NB4 (cell line): ENCODE measurements around the gene DPP4.

Source experiments
- DNase-seq: peaks from one replicate; pipeline ENCODE4 v3.0.0; 2010; ENCODE audit warnings: low read depth
- H3K4me3 ChIP-seq: one replicate; pipeline ENCODE4 v1.5.1; 2011; ENCODE audit warnings: mild to moderate bottlenecking, low read depth, low read length, moderate library complexity
- MYC ChIP-seq: IDR thresholded peaks from 2 replicates; pipeline ENCODE4 v1.6.1; 2011; ENCODE audit warnings: low read depth, low read length
- POLR2A ChIP-seq: IDR thresholded peaks from 2 replicates; pipeline ENCODE4 v1.6.1; 2011; ENCODE audit warnings: mild to moderate bottlenecking; ENCODE audit not compliant: insufficient read length; ENCODE audit errors: extremely low read depth
- TF ChIP-seq, protein P1 (sequence below): IDR thresholded peaks from one replicate; pipeline ENCODE4 v1.5.1; 2012; ENCODE audit warnings: low read depth, low read length
- TF ChIP-seq, protein P2 (sequence below): IDR thresholded peaks from 2 replicates; pipeline ENCODE4 v1.6.1; 2011; ENCODE audit warnings: low read depth, low read length

DPP4 gene

DNA sequence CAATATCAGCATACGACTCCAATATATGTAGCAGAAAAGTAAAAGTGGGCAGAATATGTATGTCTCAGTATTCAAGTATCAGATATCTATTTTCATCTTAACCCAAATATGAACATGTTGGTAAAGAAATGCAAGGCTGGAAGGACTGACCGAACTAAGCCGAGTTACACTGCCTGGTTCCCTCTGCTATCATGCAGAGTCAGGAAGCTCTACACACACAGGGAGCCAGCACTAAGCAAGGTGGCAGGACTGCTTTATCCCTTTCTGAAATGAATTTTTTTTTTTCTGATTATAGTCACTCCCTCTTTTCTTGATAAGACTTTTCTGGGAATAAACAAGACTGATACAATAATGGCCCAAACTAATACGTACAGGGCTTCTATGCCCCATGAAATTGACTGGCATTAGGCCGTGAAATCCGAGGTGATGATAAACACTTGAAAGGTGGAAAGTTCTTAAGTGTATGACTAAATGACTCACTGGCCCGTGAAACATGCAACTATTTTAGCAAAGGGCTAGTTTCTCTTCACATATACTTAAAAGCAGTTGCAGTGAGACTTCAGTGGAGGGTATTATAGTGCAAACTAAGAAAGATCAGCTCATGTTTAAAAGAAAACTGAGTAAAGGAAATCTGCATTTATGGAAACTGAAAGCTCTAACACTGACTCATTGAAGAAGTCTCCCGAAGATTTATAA, 14.9 kb downstream of the DPP4 start:
- no peak for DNase-seq
- TF ChIP-seq, protein P1, sequence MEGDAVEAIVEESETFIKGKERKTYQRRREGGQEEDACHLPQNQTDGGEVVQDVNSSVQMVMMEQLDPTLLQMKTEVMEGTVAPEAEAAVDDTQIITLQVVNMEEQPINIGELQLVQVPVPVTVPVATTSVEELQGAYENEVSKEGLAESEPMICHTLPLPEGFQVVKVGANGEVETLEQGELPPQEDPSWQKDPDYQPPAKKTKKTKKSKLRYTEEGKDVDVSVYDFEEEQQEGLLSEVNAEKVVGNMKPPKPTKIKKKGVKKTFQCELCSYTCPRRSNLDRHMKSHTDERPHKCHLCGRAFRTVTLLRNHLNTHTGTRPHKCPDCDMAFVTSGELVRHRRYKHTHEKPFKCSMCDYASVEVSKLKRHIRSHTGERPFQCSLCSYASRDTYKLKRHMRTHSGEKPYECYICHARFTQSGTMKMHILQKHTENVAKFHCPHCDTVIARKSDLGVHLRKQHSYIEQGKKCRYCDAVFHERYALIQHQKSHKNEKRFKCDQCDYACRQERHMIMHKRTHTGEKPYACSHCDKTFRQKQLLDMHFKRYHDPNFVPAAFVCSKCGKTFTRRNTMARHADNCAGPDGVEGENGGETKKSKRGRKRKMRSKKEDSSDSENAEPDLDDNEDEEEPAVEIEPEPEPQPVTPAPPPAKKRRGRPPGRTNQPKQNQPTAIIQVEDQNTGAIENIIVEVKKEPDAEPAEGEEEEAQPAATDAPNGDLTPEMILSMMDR, result no peak
- TF ChIP-seq, protein P2, sequence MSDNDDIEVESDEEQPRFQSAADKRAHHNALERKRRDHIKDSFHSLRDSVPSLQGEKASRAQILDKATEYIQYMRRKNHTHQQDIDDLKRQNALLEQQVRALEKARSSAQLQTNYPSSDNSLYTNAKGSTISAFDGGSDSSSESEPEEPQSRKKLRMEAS, result no peak
- no peak for TF ChIP-seq MYC
- TF ChIP-seq POLR2A, result no peak
- H3K4me3 ChIP-seq, result no peak overlapping the region

DNA sequence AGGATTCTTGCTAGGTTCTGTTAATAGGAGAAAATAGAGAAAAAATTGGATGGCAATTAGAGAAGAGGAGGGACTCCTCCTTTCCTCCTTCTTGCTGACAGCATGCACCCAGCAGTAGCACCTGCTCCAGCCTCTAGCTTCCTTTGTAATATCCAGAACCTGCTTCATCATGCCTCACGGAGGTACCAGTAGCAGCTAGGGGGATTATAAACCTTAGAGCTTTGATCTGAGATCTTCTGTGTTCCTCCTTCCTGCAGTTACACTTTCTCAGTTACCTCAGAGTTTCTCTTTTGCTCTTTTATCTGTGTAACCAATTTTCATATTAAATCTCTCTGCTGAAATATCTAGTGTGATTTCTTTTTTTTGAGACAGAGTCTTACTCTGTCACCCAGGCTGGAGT, 16.6 kb downstream of the DPP4 start:
- no peak for DNase-seq
- TF ChIP-seq POLR2A, result no peak
- TF ChIP-seq MYC, result no peak
- TF ChIP-seq, protein P2, result no peak
- TF ChIP-seq, protein P1, result no peak
- H3K4me3 ChIP-seq, result no peak overlapping the region

DNA sequence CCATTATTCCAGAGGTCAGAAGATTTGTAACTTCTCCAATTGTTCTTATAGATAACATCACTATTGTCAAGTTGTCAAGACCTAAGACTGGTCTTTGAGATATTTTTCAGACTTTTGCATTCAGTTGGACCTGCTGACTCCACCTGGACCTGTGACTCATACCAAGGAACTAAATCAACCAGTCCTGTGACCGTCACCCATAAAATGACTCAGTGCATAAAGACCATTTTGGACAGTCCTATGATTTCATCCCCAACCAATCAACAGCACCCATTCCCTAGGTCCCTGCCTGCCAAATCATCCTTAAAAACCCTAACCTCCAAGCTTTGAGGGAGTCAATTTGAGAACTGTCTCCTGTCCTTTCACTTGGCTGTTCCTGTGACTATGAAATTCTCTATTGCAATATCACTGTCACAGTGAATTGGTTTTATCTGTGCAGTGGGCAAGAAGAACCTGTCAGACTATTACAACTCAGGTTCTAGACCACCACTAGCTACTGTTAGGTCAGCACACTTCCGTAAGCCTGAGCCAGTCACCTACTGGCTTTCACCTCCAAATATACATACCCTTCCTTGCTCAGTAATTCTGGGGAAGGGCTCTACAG, 17.1 kb downstream of the DPP4 start:
- DNase-seq, result no peak
- H3K4me3 ChIP-seq, result no peak overlapping the region

DNA sequence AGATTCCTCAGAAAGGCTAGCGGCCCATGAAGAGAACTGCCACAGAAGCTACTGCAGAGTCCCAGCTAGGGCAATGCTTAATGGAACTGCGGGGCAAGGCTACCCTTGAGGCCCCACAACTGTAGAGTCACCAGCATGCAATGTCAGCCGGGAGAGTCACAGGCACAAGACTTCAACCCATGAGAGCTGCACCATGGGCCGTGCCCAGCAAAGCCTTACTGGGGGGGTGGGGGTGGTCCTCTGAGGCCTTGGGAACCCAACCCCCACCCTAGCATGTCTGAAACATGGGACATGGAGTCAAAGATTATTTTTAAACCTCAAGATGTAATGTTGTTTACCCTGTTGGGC, 20.2 kb downstream of the DPP4 start:
- TF ChIP-seq, protein P2, result no peak
- TF ChIP-seq, protein P1, result no peak
- TF ChIP-seq POLR2A (no peak), MYC (no peak)
- DNase-seq, result no peak
- H3K4me3 ChIP-seq, result no peak overlapping the region

More for the DNA sequence above, 17.1 kb downstream of the DPP4 start:
- TF ChIP-seq, protein P2, result no peak
- TF ChIP-seq POLR2A (no peak), MYC (no peak)
- TF ChIP-seq, protein P1, result no peak

DNA sequence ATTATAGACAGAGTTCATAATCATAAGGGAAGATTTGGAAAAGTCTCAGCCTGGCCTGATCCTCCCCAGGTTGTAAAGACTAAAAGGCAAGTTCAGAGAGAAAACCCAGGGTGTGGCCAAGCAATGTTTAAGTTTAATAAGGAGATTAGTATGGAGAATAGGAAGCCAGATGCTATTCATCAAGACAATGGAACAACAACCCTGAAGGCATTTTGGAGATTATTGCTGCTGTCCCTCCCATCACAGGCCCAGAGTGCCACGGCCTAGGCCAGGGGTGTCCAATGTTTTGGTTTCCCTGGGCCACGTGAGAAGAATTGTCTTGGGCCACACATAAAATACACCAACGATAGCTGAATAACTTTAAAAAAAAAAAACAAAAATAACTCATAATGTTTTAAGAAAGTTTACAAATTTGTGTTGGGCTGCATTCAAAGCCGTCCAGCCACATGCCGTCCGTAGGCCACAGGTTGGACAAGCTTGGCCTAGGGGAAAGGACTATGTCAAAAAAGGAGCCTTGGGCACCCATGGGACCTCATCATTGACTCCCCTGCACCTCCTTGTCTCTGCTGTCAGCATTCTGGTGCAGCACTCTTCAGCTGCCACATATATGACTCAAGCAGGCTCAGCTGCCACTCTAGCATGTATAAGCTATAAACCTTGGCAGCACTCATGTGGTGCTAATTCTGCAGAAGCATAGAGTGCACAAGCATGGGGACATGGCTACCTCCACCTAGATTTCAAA, 20.8 kb downstream of the DPP4 start:
- DNase-seq, result no peak
- TF ChIP-seq, protein P1, result no peak
- TF ChIP-seq, protein P2, result no peak
- TF ChIP-seq POLR2A, result no peak
- TF ChIP-seq MYC, result no peak

More for the DNA sequence above, 20.8 kb downstream of the DPP4 start:
- no peak overlapping the region for H3K4me3 ChIP-seq
